ENCODE results near the gene FLACC1.
A peak's percentile ranks its signal among the peaks of the same experiment; 100 is the strongest.
"Not testable (repeated sequence)": the region's sequence is repeated elsewhere in the genome, so short reads cannot be mapped to it uniquely, and the experiment has no call there.

The FLACC1 gene, protein sequence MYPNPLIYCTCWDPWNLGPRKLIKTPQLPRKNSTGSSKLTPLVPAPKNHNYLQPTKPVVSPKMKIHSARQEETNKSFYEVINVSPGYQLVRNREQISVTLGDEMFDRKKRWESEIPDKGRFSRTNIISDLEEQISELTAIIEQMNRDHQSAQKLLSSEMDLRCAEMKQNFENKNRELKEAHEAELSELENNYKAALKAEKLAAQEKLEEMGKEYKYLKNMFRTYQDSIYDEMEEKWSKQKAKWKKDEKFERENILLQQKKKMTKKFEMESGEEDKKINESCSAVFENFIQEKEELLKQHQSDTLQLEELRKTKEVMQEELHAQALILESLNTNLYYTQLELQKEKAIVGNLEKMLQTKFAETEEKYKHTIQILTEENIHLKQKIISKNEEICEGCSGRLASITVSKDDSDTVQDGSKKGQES

DNA sequence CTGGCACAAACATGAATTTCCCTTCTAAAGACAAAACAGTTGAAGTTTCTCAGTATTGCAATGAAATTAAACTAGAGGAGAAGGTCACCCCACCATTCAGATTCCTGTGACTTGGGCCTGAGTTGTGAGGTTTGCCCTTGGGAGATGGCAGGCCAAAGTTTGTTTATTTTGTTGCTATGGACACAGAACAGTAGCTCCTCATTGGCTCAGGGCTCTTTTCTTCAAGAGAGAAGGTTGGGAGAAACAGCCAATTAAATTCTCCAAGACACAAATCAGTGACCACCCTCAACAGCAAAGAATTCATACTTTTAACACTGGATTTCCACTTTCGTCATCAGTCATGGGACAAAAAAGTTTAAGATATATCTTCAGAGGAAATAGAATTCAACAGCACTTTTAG, at the start of gene FLACC1:
FLACC1 (minus strand) TSS at position 125 of the 400 bp plus-strand sequence. CDS start 5,941 bp downstream, outside the sequence.
- DNase-seq, result no peak

DNA sequence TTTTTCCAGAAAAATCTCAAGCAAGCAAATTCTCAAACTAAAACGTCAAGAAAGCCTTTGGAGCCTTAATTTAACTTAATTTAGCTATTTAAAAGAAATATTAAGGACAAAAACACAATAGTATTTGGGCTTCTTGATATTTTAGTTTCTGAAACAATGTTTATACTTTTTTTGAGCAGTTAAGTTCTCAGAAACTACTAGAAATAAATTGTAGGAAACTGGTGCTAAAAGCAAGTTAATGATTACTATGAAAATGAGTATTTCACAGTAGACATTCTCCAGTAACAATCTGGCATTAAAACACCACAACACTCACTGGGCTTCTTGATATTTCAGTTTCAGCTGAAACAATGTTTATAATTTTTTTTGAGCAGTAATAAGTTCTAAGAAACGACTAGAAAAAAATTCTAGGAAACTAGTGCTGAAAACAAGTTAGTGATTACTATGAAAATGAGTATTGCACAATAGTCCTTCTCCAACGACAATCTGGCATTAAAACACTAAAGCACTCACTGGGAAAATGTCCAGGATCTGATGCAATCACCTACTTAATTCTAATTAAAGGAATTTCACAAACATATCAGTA, 49.0 kb upstream of the FLACC1 start:
- no peak for DNase-seq

DNA sequence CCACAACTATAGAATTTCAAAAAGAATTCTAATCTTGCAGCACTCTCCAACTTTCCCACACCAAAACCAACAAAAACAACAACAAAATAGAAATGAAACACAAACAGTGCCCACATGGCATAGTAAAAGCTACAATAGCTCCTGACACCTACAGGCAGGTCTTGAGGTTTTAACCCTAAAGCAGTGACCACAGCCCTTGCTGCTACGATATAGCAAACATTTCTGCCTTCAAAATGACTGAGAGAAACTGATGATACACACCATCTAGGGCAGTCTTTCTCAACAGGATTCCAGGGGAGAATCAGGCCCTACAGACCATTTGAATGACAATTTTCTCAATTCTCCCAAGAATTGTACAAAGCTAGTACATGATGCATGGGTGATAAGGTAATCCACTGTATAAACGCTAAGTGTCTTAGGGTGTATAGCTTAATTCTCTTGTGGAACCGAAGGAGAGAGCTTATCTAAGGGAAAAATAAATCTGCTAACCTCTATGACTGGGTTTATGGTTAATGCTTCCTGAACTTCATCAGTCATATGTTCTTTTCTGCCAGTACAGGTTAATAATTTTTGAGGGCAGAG, 47.6 kb upstream of the FLACC1 start:
- no peak for DNase-seq

DNA sequence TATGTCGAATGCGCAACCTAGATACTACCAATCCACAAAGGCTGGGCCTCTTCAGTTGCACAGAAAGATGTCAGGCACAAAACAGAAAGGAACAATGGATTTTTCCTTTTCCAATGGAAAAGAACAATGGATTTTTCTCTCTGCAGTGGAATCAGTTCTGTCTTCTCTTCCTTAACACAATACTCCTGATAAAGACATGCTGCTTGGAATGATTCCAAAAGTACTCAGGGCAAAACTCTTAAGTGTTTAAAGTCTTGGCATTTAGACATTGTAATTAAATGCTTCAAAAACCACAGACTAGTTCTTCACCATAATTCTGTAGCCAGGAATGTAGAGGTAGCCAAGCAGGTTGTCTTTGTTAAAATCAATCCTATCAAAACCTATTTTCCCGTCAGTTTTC, 46.7 kb upstream of the FLACC1 start:
- DNase-seq, result no peak

DNA sequence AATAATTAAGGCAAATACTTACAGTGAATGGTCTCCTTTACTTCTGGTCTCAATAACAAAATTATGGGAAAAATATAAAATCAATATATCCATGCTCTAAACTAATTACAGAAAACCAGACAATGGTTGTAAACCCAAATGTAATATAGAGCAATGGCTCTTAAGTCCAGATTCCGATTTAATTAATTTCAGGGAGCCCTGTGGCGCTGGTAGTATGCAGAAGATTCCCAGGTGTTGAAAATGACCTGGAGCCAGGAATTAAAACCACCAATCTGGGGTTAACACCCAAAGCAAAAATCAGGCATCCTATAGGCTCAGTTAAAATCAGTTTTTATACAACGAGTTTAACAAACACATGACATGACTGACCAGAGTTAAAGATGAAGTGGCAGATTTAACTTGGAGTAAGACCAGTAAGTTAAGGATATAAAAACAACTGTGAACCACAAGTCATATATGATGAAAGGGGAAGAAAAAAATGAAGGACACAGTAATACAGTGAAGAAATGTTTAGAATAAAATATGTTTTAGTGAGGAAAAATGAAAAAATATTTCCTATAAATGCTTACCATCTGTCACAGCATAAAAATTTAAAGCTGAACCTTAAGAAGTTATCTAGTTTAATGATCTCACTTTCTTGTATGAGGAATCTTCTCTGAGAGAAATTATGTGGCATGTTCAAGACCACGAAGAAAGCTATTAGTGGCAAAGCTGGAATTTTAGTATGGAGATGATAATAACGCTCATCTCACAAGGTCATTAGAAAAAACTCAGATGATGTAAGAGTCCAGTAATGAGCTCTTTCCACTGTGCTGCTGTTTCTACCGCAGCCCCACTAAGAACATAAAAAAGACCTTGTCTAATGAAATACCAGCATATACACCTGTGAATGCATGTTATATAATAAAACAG, 45.8 kb upstream of the FLACC1 start:
- no peak for DNase-seq

- DNase-seq, result no peak
Observed at GRCh38 chr2:201401815-201402214, 44.7 kb upstream of the FLACC1 start.

DNA sequence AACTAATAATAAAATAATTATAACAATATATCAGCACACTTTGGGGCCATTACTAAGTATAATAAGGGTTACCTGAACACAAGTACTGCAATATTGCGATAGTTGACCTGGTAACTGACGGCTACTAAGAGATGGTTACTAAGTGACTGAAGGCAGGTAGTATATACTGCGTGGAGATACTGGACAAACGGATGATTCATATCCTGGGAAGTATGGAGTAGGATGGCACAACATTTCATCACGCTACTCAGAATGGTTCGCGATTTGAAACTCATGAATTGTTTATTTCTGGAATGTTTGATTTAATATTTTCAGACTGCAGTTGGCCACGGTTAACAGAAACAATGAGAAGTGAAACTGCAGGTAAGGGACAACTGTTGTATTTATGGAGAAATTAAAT, 39.5 kb upstream of the FLACC1 start:
- DNase-seq, result no peak

DNA sequence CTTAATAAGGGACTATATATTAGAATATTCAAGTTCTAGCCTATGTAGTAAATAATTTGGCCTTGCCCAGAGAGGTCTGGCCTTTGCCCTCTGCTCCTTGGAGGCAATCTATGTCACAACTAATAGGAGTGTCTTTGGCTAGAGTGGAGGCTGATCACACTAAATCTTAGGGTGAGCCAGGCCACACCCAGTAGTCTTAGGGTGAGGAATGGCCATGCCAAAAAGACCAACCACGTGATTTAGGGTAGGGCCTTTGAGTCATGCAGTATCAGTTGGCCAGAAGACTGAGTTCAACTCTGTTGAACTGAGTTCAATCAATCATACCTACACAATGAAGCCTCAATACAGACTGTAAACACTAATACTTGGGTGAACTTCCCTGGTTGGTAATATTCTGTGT, 26.0 kb upstream of the FLACC1 start:
- DNase-seq, result no peak

- DNase-seq, result no peak
Observed at GRCh38 chr2:201378496-201379397, 21.6 kb upstream of the FLACC1 start.

DNA sequence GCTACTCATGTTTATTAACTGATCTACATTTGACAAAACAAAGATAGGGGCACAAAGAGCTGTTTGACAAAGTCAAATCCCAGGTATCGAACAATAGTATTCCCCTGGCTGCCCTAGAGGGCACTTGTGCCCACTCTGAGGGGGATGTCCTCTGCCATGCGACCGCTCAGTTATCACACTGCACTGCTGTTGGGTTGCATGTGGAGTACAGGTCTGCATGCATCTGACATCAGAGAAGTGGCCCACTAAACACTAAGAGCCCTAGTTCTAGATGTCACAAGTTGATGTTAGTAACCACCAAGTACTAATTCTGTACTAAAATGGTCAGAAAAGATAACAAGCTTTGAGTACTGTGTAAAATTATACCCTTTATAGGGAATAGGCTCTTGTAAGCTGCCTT, 20.1 kb upstream of the FLACC1 start:
- no peak for DNase-seq

DNA sequence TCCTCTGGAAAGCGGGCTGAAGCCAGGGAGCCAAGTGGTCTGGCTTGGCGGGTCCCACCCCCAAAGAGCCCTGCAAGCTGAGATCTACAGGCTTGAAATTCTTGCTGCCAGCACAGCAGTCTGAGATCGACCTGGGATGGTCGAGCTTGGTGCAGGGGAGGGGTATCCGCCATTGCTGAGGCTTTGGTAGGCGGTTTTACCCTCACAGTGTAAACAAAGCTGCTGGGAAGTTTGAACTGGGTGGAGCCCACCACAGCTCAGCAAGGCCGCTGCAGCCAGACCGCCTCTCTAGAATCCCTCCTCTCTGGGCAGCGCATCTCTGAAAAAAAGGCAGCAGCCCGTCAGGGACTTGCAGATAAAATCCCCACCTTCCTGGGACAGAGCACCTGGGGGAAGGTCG, 12.6 kb upstream of the FLACC1 start:
- DNase-seq, result no peak

- DNase-seq, result not testable (repeated sequence)
Observed at GRCh38 chr2:201369318-201369717, 12.2 kb upstream of the FLACC1 start.

DNA sequence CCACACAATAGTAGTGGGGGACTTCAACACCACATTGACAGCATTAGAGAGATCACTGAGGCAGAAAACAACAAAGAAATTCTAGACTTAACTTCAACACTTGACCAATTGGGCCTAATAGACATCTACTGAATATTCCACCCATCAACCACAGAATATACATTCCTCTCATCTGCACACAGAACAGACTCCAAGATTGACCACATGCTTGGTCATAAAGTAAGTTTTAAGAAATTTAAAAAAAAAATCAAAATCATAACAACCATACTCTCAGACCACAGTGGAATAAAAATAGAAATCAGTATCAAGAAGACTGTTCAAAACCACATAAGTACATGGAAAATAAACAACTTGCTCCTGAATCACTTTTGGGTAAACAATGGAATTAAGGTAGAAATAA, 9.0 kb upstream of the FLACC1 start:
- DNase-seq, result no peak

DNA sequence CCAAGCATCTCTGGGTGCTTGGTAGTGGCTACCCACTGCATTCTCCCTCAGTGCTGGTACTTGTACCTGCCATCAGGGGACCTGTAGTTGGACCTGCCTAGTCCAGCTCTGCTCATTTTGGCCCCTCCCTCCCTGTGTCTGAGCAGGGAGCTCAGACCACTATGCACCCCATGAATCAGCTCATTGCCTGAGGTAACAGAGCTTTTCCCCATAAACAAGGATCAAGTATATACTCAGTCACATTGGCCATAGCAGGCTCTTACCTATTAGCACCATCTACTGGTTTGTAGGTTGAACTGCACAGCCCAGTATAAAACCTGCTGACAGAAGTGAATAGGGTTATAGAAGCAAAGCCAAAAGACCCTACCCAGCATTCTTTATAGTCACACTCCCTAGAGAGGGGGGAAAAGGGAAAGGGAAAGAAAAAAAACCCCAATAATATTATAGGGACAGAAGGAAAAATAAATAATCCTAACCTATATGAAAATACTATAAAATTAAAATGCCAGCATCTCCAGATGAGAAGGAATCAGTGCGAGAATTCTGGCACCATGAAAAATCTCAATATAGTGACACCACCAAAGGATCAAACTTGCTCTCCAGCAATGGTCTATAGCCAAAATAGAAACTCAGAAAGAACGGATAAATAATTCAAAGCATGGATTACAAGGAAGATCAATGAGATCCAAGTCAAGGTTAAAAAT, 6.9 kb upstream of the FLACC1 start:
- DNase-seq, result peak; percentile 60

- DNase-seq, result no peak
Observed at GRCh38 chr2:201362396-201362795, 5.3 kb upstream of the FLACC1 start.

DNA sequence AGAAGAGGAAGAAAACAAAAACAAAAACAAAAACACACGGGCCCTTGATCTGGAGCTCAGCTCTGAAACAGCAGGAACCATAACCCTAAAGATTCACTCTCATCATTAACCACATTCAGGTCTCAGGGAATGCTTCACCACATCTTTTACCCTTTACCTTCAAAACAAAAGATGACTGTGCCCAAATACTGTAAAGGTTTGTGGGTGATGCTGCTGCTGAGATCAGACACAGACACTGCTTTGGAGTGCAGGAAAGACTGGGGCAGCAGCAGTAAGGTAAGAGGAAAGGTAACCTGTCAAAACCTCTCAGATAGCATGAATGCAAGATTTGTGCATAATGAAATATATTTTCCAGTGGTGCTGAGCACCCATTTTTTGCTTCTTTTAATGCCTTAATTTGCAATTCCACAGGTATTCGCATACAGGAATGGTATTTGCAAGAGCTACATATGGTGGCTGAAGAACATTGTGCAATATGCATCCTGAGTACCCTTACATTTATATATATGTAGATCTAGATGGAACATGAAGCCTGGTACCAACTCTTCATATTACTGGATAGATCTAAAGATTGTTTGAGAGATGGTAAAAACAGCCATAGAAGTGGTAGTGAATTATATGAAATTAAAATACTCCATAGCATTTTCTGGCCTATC, 4.1 kb upstream of the FLACC1 start:
- DNase-seq, result no peak

DNA sequence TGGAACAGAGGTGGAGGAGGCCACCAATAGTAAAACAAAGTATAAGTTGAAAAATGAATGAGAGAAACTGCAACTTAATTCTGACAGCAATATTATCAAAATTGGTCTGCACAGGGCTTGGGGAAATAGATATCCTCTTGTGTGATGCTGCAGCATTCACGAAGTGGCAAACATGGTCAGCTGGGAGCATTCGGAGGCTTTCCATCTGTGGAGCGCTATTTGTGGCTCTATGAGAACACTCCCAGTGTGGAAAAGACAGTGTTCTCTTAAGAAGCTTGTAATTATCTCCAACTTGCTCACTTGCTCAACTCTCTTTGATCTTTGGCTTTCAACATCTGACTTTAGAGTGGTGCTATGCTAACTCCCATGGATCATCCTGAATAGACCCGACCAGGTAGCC, 3.1 kb upstream of the FLACC1 start:
- no peak for DNase-seq

DNA sequence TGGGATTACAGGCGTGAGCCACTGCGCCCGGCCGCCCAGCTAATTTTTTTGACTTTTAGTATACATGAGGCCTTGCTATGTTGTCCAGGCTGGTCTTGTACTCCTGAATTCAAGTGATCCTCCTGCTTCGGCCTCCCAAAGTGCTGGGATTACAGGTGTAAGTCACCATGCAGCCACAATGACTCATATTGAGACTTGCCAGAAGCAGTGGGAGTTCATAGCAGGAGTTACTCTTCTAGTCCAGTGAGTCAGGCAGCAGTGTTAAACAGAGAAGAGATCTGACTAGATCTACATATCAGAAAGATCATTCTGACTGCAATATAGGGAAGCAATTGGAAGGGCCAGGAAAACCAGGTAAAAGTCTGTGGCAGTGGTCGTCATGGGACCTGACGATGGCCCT, 1.5 kb upstream of the FLACC1 start:
- DNase-seq, result no peak

GRCh38 chr2:201353116-201353515, 4.0 kb downstream of the FLACC1 start:
- no peak for DNase-seq

GRCh38 chr2:201350879-201351278, 6.3 kb downstream of the FLACC1 start:
- DNase-seq, result no peak

DNA sequence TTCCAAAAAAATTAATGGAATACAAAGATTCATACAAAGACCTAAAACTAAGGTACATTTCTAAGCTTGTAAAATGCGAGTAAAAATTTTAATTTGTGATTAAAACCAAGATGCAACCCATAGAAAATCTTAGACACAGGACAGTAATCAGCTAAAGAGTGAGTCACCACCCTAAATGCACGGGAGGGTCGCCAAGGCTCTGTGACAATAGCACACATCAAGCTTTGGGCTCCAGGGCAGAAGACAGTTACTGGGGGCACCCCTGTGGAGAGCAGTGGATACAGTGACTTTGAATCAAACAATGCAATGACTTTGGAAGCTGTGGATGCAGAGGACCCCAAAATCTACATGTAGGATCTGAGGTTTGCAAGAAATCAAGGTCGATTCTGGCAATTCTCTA, 7.5 kb downstream of the FLACC1 start:
- DNase-seq, result no peak

Data from RPMI8226 (cell line).